D721Med (cell line): ENCODE data around the gene FYCO1.

ENCODE experiments used
- DNase-seq: peaks from one replicate; pipeline ENCODE4 v3.0.0; 2011; ENCODE audit warnings: low spot score; ENCODE audit not compliant: insufficient read length
- FAIRE-seq: peaks from 2 replicates; lab custom pipeline; 2011; peaks lifted over from hg19 to GRCh38; lab: Jason Lieb, UNC
- CTCF ChIP-seq: IDR thresholded peaks from 2 replicates; pipeline ENCODE4 v1.5.1; 2012; ENCODE audit warnings: mild to moderate bottlenecking, control low read depth; ENCODE audit not compliant: insufficient read depth; ENCODE audit errors: missing control alignments

FYCO1 gene

DNA sequence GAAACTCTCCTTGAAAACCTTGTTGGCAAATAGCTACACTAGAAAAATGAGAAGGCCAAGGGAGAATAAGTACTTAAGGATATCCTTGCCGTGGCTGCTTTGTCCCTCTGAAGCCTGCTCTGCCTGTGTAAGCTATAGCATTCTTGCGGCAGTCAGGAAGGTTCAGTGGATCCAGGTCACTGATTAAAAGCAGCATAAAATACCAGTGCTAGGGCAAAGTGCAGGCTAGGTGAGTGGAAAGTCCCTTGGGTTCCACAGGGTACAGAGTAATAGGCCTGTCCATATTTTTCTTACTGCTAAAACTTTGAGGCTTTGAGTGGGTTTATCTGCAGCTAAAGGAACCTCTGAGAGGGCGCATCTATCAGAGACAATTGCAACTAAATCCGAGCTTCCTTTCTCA is 42.1 kb downstream of the FYCO1 start:
- FAIRE-seq (no peak), DNase-seq (no peak)
- no peak for TF ChIP-seq CTCF

DNA sequence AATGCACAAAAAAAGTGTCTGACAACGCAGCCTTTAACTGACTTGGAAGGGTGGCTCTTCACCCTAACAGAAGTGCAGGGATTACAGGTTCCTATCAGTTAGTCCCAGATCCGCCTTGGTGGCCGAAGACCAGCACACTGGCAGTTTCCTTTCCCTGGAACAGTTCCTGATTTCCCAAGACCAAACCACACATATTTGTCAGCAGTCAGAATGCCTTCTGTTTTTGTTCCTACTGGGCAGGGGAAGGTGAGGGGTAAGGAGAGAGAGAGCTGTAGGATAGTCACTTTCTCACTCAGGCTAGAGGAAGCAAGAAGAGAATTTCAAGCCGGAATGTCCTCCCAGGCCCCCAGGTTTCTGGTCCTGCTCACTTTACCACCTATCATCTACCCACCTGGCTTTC is 43.2 kb downstream of the FYCO1 start:
- FAIRE-seq (no peak), DNase-seq (no peak)
- TF ChIP-seq CTCF = no peak

GRCh38 chr3:45951946-45952345 is 43.7 kb downstream of the FYCO1 start:
- FAIRE-seq = no peak
- no peak for TF ChIP-seq CTCF
- no peak for DNase-seq

- no peak for TF ChIP-seq CTCF
Observed at GRCh38 chr3:45950686-45951600, 44.7 kb downstream of the FYCO1 start.

DNA sequence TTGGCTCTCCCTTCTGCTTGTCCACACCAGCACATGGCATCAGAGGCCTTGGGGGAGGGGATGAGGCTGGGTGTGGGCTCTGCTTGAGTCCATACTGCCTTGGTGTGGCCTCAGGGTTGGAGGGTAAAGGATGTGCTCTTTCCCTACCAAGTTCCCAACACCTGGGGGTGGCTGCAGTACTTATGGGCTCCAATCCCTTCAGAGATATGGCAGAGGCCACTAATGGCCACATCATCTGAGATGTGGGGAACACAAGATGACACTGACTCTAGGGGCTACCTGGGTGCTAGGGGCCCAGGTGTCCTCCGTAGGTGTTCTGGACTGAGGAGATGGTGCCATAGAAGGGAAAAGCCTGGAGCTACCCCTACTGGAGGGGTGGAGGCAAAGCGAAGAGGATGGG is 45.5 kb downstream of the FYCO1 start:
- FAIRE-seq (no peak), DNase-seq (no peak)
- no peak for TF ChIP-seq CTCF

More at GRCh38 chr3:45950686-45951600, 44.7 kb downstream of the FYCO1 start:
- DNase-seq = no peak
- no peak for FAIRE-seq

- no peak for TF ChIP-seq CTCF
- FAIRE-seq = no peak
- DNase-seq = no peak
Observed at GRCh38 chr3:45949432-45949831, 46.2 kb downstream of the FYCO1 start.

- no peak for TF ChIP-seq CTCF
- FAIRE-seq = no peak
- no peak for DNase-seq
Observed at GRCh38 chr3:45948881-45949280, 46.7 kb downstream of the FYCO1 start.
